ENCODE measurements around the gene TCF12. TPM values are rescaled to one million over a fixed set of nuclear protein-coding genes. Genes with fewer than 3 reads are reported as not detected.

Gene TCF12
- total and polyA plus RNA-seq, 2 donors (not counting 3 experiments of a cell fraction or from before 2014, with no cell fraction given) = 72.1 to 133 TPM

GRCh38 chr15:57307527-57308169, 389.2 kb downstream of the TCF12 start:
- Histone ChIP-seq H3K36me3 (ENCODE audit: control insufficient read depth in 2 of 2, extremely low read depth in 1 of 2, insufficient read depth in 2 of 2, low read length in 2 of 2) (no peaks in the 10 kb centered on the region), H3K4me1 (ENCODE audit: control insufficient read depth, extremely low read depth, insufficient read depth, low read length) (peaks cover 11% of the 10 kb centered on the region), H3K9ac (replicated peaks; ENCODE audit: extremely low read depth, insufficient read depth, low read length) (no peak overlapping the region), H3K9me3 (replicated peaks; ENCODE audit: control insufficient read depth, insufficient read depth, low read length) (no peaks in the 10 kb centered on the region), H3K4me3 (replicated peaks in 1 of 3; ENCODE audit: insufficient read depth in 1 of 3, low read depth in 1 of 3, low read length in 3 of 3) (no peak overlapping the region), H3K9me1 (replicated peaks; ENCODE audit: control insufficient read depth, extremely low read depth, insufficient read depth, low read length) (no peaks in the 10 kb centered on the region), H3K27me3 (ENCODE audit: control insufficient read depth in 2 of 2, insufficient read depth in 2 of 2, low read length in 2 of 2) (no peaks in the 10 kb centered on the region), H4K20me1 (replicated peaks; ENCODE audit: control insufficient read depth, extremely low read depth, insufficient read depth, low read length) (no peaks in the 10 kb centered on the region), H2AFZ (ENCODE audit: low read depth, low read length) (no peak overlapping the region), H3K27ac (ENCODE audit: insufficient read depth, low read depth, low read length) (no peak overlapping the region), H3K4me2 (ENCODE audit: insufficient read depth, low read length) (no peak overlapping the region), H3K79me2 (ENCODE audit: control insufficient read depth, insufficient read depth, low read length) (no peaks in the 10 kb centered on the region)
- ChIA-PET CTCF (interaction anchor here (1.6 to 3.4 kb wide), 8 partner anchors 11 to 811 kb away, joined by 5 to 93 read pairs (median 12); no protein-coding TSS in a partner anchor), POLR2A (no interaction called here)
- BruUV-seq (replicated peaks) = no TSS peak
- no peak for DNase-seq (ENCODE audit: low read depth, low spot score)
- intact Hi-C loops (cut with micrococcal nuclease) = loop anchor here (5.0 kb wide), 2 partner anchors 290 to 390 kb away; partner anchors contain the start of gene TCF12
- no peak for FAIRE-seq
- TF ChIP-seq MAX (IDR thresholded peaks at IDR 0.05; ENCODE audit: insufficient read depth, insufficient read length) (no peak), POLR2AphosphoS5 (IDR thresholded peaks at IDR 0.05; ENCODE audit: insufficient read depth, low read depth, low read length) (no peak), CTCF (IDR thresholded peaks at IDR 0.05; ENCODE audit: extremely low read depth in 1 of 2, insufficient read depth in 1 of 2, low read depth in 1 of 2, low read length in 2 of 2) (no peak), JUN (IDR thresholded peaks at IDR 0.05; ENCODE audit: borderline replicate concordance, insufficient read depth, insufficient read length, low read depth) (no peak), MYC (IDR thresholded peaks at IDR 0.05; ENCODE audit: low read depth, low read length) (no peak), GATA2 (IDR thresholded peaks at IDR 0.05; ENCODE audit: insufficient read depth, insufficient read length, low read depth, low read length) (no peak), FOS (IDR thresholded peaks at IDR 0.05; ENCODE audit: borderline replicate concordance, insufficient read depth, low read length) (no peak), POLR2A (IDR thresholded peaks at IDR 0.05; ENCODE audit: low read depth, low read length) (no peak), EZH2 (IDR thresholded peaks at IDR 0.05; ENCODE audit: borderline replicate concordance, low read depth, low read length, severe bottlenecking) (no peak)
- dilution Hi-C loops (cut with MboI; ENCODE audit: extremely low pct_ligation_motif_present, low sequenced_read_pairs) = no loop called here
